SK-N-SH (cell line): ENCODE data around the gene DMBT1.

ENCODE experiments used
- FOXM1 ChIP-seq: IDR thresholded peaks from 2 replicates; pipeline ENCODE4 v1.4.0; 2012; ENCODE audit warnings: low read depth, mild to moderate bottlenecking
- POLR2AphosphoS5 ChIP-seq: IDR thresholded peaks from 2 replicates; pipeline ENCODE4 v1.6.1; 2012; ENCODE audit warnings: low read depth, low read length
- RAD21 ChIP-seq: IDR thresholded peaks from 2 replicates; pipeline ENCODE4 v1.6.1; 2012; ENCODE audit warnings: mild to moderate bottlenecking, low read length
- RXRA ChIP-seq: IDR thresholded peaks from 2 replicates; pipeline ENCODE4 v1.4.0; 2012; ENCODE audit warnings: low read depth, mild to moderate bottlenecking, borderline replicate concordance
- TF ChIP-seq, protein P1 (sequence below): fragments of 200-600 bp; sonication (generic); IDR thresholded peaks from 2 replicates; pipeline ENCODE4 v1.6.1; 2017; ENCODE audit warnings: antibody characterized with exemption, mild to moderate bottlenecking, moderate library complexity

- no peak for TF ChIP-seq RAD21
- TF ChIP-seq, protein P1, sequence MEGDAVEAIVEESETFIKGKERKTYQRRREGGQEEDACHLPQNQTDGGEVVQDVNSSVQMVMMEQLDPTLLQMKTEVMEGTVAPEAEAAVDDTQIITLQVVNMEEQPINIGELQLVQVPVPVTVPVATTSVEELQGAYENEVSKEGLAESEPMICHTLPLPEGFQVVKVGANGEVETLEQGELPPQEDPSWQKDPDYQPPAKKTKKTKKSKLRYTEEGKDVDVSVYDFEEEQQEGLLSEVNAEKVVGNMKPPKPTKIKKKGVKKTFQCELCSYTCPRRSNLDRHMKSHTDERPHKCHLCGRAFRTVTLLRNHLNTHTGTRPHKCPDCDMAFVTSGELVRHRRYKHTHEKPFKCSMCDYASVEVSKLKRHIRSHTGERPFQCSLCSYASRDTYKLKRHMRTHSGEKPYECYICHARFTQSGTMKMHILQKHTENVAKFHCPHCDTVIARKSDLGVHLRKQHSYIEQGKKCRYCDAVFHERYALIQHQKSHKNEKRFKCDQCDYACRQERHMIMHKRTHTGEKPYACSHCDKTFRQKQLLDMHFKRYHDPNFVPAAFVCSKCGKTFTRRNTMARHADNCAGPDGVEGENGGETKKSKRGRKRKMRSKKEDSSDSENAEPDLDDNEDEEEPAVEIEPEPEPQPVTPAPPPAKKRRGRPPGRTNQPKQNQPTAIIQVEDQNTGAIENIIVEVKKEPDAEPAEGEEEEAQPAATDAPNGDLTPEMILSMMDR, result no peak
- no peak for TF ChIP-seq FOXM1
- TF ChIP-seq POLR2AphosphoS5, result no peak
- TF ChIP-seq RXRA, result no peak
Measured at GRCh38 chr10:122575776-122576175, 15.2 kb downstream of the DMBT1 start.
